Right cardiac atrium (tissue), 5 donors: Measurements from ENCODE around the gene CEP126. TPM values are rescaled to one million over a fixed set of nuclear protein-coding genes. Genes with fewer than 3 reads are reported as not detected.
"Not testable (repeated sequence)": the region's sequence is repeated elsewhere in the genome, so short reads cannot be mapped to it uniquely, and the experiment has no call there.

Experiments used
- ATAC-seq, 2 donors: fragments of 200-7000 bp; cut with Tn5 transposase; one replicate each; pipeline versions ENCODE4 v1.8.0 to v1.9.1; 2020; ENCODE audit warnings: moderate library complexity in 2 of 2, mild to moderate bottlenecking in 1 of 2
- DNase-seq, 3 donors: peaks; one replicate each; pipeline ENCODE4 v3.0.0-alpha.2; 2020
- H3K27ac ChIP-seq: one replicate; pipeline ENCODE4 v1.5.1; 2013; ENCODE audit warnings: mild to moderate bottlenecking, low read length, control low read depth, moderate library complexity
- H3K27me3 ChIP-seq: one replicate; pipeline ENCODE4 v1.6.1; 2013; ENCODE audit not compliant: control insufficient read depth, insufficient read depth
- H3K4me1 ChIP-seq: one replicate; pipeline ENCODE4 v1.6.1; 2013; ENCODE audit warnings: low read length; ENCODE audit not compliant: control insufficient read depth, insufficient read depth
- H3K4me3 ChIP-seq: one replicate; pipeline ENCODE4 v1.5.1; 2013; ENCODE audit warnings: low read length, control low read depth
- H3K9me3 ChIP-seq: one replicate; pipeline ENCODE4 v1.6.1; 2013; ENCODE audit warnings: low read length; ENCODE audit not compliant: control insufficient read depth
- WGBS: extraction: QIAGEN DNeasy Blood & Tissue Kit; methylation state at CpG from one replicate; pipeline ENCODE4 v1.1.7; 2013; 5-methylcytosine and 5-hydroxymethylcytosine counted together
- intact Hi-C, 4 donors: fragments of 100-400 bp; cut with DNase I; formaldehyde crosslinking; loops; one replicate each; pipeline versions ENCODE4 v1.11.0 to v1.14.0; 2022 to 2023
- polyA plus RNA-seq: library from polyadenylated mRNA; stranded (reverse); fragments of 200-250 nt; gene quantifications from one replicate; pipeline ENCODE4 v1.2.3, GENCODE V29; 2013
- total RNA-seq, 4 donors: library from RNA; stranded (reverse); fragmentation: NEBNext Ultra II Directional; extraction: Animal tissue kit (Norgen Biotek cat#: 25700); gene quantifications; one replicate each; pipeline ENCODE4 v1.2.1, GENCODE V29; 2021
- donor health status: healthy with polysubstance abuse.
- donor health status: DM: no; HTN: yes; CAD: no.
- donor health status: DM: no; HTN: no; CAD: no.
- donor health status: DM: no; HTN: yes; CAD: no; lungs with severe emphysema.
- donor health status: DM: yes; HTN: yes; CAD: no.

Gene CEP126
- total and polyA plus RNA-seq, 5 donors = 3.1 to 7.2 (median 5.6) TPM

- ATAC-seq (no peak), DNase-seq (no peak)
- 91% methylated on average over 1 of the region's 1 CpG for WGBS
- H3K4me1 ChIP-seq = no peaks in the 10 kb centered on the region
- H3K27ac ChIP-seq = no peak overlapping the region
- intact Hi-C loops = no loop called here
- H3K27me3 ChIP-seq = no peaks in the 10 kb centered on the region
- H3K4me3 ChIP-seq = no peak overlapping the region
- H3K9me3 ChIP-seq = no peaks in the 10 kb centered on the region
Observed at GRCh38 chr11:101974771-101975170, 60.0 kb downstream of the CEP126 start.

GRCh38 chr11:101975734-101976133, 60.9 kb downstream of the CEP126 start:
- Histone ChIP-seq H3K9me3 (no peaks in the 10 kb centered on the region), H3K27me3 (no peaks in the 10 kb centered on the region), H3K4me3 (no peak overlapping the region), H3K4me1 (no peaks in the 10 kb centered on the region), H3K27ac (no peak overlapping the region)
- DNase-seq (no peak), ATAC-seq (no peak)
- WGBS = 87% methylated on average over 2 of the region's 2 CpGs
- intact Hi-C loops = no loop called here

- ATAC-seq = no peak
- intact Hi-C loops = no loop called here
- Histone ChIP-seq H3K27ac (no peak overlapping the region), H3K4me3 (no peak overlapping the region), H3K9me3 (no peaks in the 10 kb centered on the region), H3K4me1 (no peaks in the 10 kb centered on the region), H3K27me3 (no peaks in the 10 kb centered on the region)
- no peak for DNase-seq
- 88% methylated on average over 2 of the region's 2 CpGs for WGBS
Observed at GRCh38 chr11:101987370-101987769, 72.6 kb downstream of the CEP126 start.

- no peak for ATAC-seq
- intact Hi-C loops = no loop called here
- 86% methylated on average over 4 of the region's 4 CpGs for WGBS
Observed at GRCh38 chr11:101993172-101993571, 78.4 kb downstream of the CEP126 start.

GRCh38 chr11:101994052-101994469, 79.3 kb downstream of the CEP126 start:
- H3K4me3 ChIP-seq, H3K27ac ChIP-seq, DNase-seq, intact Hi-C loops, ATAC-seq, H3K9me3 ChIP-seq, H3K27me3 ChIP-seq, H3K4me1 ChIP-seq: not testable (repeated sequence)
- 94% methylated on average over 2 of the region's 2 CpGs for WGBS

More at GRCh38 chr11:101993172-101993571, 78.4 kb downstream of the CEP126 start:
- Histone ChIP-seq H3K4me3 (no peak overlapping the region), H3K9me3 (no peaks in the 10 kb centered on the region), H3K4me1 (no peaks in the 10 kb centered on the region), H3K27ac (no peak overlapping the region), H3K27me3 (no peaks in the 10 kb centered on the region)
- DNase-seq = no peak

- Histone ChIP-seq H3K27me3 (no peaks in the 10 kb centered on the region), H3K27ac (no peak overlapping the region), H3K9me3 (no peaks in the 10 kb centered on the region), H3K4me1 (no peaks in the 10 kb centered on the region), H3K4me3 (no peak overlapping the region)
- no peak for DNase-seq
- intact Hi-C loops = no loop called here
- 90% methylated on average over 4 of the region's 4 CpGs for WGBS
- ATAC-seq = no peak
Observed at GRCh38 chr11:101996111-101996510, 81.3 kb downstream of the CEP126 start.

GRCh38 chr11:102001657-102002338, 87.0 kb downstream of the CEP126 start:
- WGBS = 92% methylated on average over 3 of the region's 3 CpGs
- DNase-seq = no peak
- H3K4me3 ChIP-seq = no peak overlapping the region
- intact Hi-C loops = no loop called here
- H3K9me3 ChIP-seq = no peaks in the 10 kb centered on the region
- no peaks in the 10 kb centered on the region for H3K27me3 ChIP-seq
- ATAC-seq = no peak
- H3K27ac ChIP-seq = no peak overlapping the region
- no peaks in the 10 kb centered on the region for H3K4me1 ChIP-seq

- no peaks in the 10 kb centered on the region for H3K27me3 ChIP-seq
- H3K9me3 ChIP-seq = no peaks in the 10 kb centered on the region
- H3K4me1 ChIP-seq = no peaks in the 10 kb centered on the region
- no peak overlapping the region for H3K4me3 ChIP-seq
- H3K27ac ChIP-seq = no peak overlapping the region
- intact Hi-C loops = loop anchor here in 1 of 4 donors (2.0 kb wide), 1 partner anchor 141 kb away; no protein-coding TSS in a partner anchor
- ATAC-seq = no peak
- no peak for DNase-seq
Observed at GRCh38 chr11:102004220-102004619, 89.4 kb downstream of the CEP126 start.

- intact Hi-C loops = loop anchor here in 3 of 4 donors (2.0 to 5.0 kb wide), 2 partner anchors 143 kb away; no protein-coding TSS in a partner anchor
- H3K9me3 ChIP-seq = no peaks in the 10 kb centered on the region
- no peaks in the 10 kb centered on the region for H3K4me1 ChIP-seq
- ATAC-seq (no peak), DNase-seq (no peak)
- H3K27ac ChIP-seq = no peak overlapping the region
- 75% methylated on average over 4 of the region's 4 CpGs for WGBS
- H3K4me3 ChIP-seq = no peak overlapping the region
- no peaks in the 10 kb centered on the region for H3K27me3 ChIP-seq
Observed at GRCh38 chr11:102005306-102005705, 90.5 kb downstream of the CEP126 start.

GRCh38 chr11:102006835-102007566, 92.2 kb downstream of the CEP126 start:
- no peak overlapping the region for H3K27ac ChIP-seq
- no peaks in the 10 kb centered on the region for H3K27me3 ChIP-seq
- DNase-seq = no peak
- ATAC-seq = no peak
- intact Hi-C loops = loop anchor here in 3 of 4 donors (2.0 to 5.0 kb wide), 2 partner anchors 145 to 146 kb away; no protein-coding TSS in a partner anchor
- no peak overlapping the region for H3K4me3 ChIP-seq
- no peaks in the 10 kb centered on the region for H3K4me1 ChIP-seq
- no peaks in the 10 kb centered on the region for H3K9me3 ChIP-seq
- WGBS = 97% methylated on average over 7 of the region's 7 CpGs
